Endothelial cell of umbilical vein (primary cell): ENCODE measurements around the gene ATXN7.

ENCODE experiments used
- CTCF ChIP-seq, 2 donors: IDR thresholded peaks; 1 replicate in 1 of 2; 2 replicates in 1 of 2; pipeline ENCODE4 v1.5.1; 2011; ENCODE audit warnings: low read length in 2 of 2, mild to moderate bottlenecking in 2 of 2, moderate library complexity in 2 of 2, control low read depth in 1 of 2, inconsistent platforms in 1 of 2, low read depth in 1 of 2; ENCODE audit not compliant: insufficient read depth in 1 of 2; ENCODE audit errors: extremely low read depth in 1 of 2
- EZH2 ChIP-seq: IDR thresholded peaks from 2 replicates; pipeline ENCODE4 v1.6.1; 2012; ENCODE audit warnings: borderline replicate concordance, low read depth, mild to moderate bottlenecking, moderate library complexity, low read length, inconsistent platforms; ENCODE audit not compliant: severe bottlenecking
- FOS ChIP-seq: IDR thresholded peaks from 2 replicates; pipeline ENCODE4 v1.6.1; 2011; ENCODE audit warnings: mild to moderate bottlenecking, low read length, moderate library complexity, borderline replicate concordance; ENCODE audit not compliant: insufficient read depth
- JUN ChIP-seq: IDR thresholded peaks from 2 replicates; pipeline ENCODE4 v1.6.1; 2011; ENCODE audit warnings: borderline replicate concordance, low read depth; ENCODE audit not compliant: insufficient read length, insufficient read depth
- MYC ChIP-seq: IDR thresholded peaks from one replicate; pipeline ENCODE4 v1.6.1; 2011; ENCODE audit warnings: mild to moderate bottlenecking, low read depth, low read length
- POLR2A ChIP-seq: IDR thresholded peaks from 2 replicates; pipeline ENCODE4 v1.6.1; 2012; ENCODE audit warnings: low read depth, mild to moderate bottlenecking, control low read depth, low read length
- POLR2AphosphoS5 ChIP-seq: IDR thresholded peaks from 2 replicates; pipeline ENCODE4 v1.6.1; 2012; ENCODE audit warnings: low read depth, mild to moderate bottlenecking, control low read depth, low read length, moderate library complexity; ENCODE audit not compliant: insufficient read depth

- TF ChIP-seq CTCF (IDR thresholded peaks at IDR 0.05; ENCODE audit: extremely low read depth in 1 of 2, insufficient read depth in 1 of 2, low read depth in 1 of 2, low read length in 2 of 2) (no peak), POLR2A (no peak), POLR2AphosphoS5 (no peak), MYC (no peak), JUN (no peak), FOS (no peak), EZH2 (no peak)
Observed at GRCh38 chr3:63905731-63906620, 42.3 kb downstream of the ATXN7 start.
